ENCODE measurements around the gene FGF14.
"Not testable (repeated sequence)": the region's sequence is repeated elsewhere in the genome, so short reads cannot be mapped to it uniquely, and the experiment has no call there.

Gene FGF14

DNA sequence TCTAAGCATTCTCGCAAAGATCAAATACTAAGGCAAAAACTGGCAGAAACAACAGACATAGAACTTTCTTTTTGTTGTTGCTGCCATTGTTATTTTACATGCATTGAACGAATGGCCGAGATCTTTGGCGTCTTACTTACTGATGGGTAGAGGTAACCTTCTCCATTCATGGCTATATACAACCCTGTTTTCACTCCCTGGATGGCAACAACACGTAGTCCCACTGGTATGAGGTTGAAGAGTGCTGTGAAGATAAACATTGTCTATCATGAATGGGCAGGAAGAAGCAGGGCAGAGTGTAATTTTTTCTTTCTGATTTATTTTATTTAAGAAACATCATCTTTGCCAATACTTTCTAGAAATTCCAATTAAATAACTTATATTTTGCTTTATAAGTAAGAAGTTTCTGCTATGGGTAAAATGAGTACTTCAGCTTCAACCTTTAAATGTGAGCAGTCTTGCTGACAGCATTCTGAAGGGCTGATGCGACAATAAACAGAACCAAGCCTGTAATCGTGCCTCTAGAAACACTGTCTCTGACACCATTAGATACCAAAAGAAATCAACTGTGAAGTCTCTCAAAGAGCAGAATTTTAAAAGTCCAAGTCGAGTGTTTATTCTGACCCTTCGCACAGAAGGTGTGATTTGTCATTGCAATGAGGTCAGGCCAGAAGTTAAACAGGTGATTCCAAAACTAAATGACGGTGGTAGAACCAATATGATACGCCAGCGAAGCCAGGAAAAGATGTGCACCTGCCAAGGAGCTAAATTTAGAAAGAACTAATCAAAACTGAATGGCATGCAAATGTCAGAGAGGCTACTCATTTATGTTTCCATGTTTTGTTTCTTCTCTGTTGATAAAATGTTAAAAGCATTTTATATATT lies 533.0 kb downstream of the FGF14 start:
- no peak for DNase-seq (ENCODE audit: low read depth)

DNA sequence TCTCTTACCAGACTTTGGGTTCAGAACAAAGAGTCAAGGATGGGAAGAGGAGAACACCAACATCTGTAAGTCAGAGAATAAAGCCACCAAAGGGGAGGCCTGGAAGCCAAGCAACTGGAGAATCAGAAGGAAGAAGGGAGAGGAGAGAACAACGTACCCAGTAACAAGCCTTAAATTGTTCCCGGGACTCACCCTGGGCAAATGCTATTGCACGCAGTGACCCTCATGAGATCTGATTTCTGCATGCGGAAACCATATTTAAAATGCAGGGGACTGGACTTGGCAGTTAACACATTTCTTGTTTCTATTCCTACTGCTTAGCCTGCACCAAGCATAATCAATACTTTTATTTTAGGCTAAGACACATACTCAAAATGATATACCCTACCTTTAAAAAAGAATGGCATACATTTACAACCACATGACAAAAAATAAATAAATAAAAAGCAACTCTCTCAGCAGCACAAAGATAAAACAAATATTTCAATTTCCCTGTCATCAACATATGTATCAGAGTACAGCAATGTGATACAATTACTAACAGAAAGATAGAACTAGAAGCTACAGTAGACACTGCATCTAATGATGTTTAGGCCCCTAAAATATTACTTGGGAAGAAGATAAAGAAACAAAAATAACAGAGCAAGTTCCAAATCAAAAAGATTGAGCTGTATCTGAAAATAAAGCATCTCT lies 534.8 kb downstream of the FGF14 start:
- DNase-seq (ENCODE audit: low read depth): no peak

DNA sequence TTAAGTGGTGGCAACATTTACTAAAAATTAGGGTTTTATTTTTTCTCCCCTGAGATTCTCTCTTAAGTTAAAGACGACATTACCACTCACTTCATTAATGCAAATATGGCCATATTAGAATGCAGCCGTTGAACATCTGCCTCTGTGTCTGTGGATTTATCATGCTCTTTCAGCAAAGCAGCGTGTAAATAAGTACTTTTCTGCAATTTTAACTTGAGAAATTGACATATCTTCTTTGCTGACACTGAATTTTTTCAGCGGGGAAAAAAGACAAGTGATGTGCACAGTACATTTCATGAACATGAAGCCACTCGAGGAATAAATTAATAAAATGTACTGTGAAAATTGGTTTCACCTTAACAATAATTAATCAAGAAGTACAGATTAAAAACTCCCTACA lies 543.0 kb downstream of the FGF14 start:
- DNase-seq (ENCODE audit: low read depth): no peak

DNA sequence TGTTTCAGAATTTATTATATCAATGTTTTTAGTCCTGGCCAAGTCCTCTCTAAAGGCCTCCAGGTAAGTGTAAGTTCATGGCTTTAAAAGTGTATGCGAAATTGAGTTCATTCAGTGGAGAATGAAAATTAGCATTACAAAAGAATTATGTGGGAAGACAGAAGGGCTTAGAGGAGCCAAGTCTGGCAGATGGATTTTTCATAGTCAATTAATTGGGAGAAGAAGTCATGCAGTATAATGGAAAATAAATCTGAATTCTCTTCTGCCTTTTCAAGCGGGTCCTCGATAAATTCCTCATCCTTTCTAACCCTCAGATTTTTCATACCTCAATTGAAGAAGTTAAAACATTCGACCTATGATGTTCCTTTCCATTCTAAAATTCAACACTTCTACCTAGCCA lies 555.1 kb downstream of the FGF14 start:
- DNase-seq (ENCODE audit: low read depth): no peak

DNA sequence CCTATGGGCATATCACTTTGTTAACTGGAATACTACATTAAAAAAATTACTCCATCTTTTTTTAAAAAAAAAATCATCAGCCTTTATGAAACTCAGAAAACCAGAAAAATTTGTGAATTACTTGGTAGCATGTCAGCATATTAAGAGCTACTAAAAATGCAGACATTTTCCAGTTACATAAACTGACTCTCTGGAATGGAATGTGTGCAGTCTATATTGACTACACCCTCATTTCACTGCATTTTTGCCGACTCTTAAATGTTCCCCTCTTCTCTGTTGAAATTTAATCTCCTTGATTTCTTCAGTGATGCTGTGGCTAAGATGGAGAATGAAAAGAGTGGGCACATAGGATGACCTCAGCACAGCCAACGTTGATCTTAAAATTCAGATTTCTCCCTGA lies 555.6 kb downstream of the FGF14 start:
- DNase-seq (ENCODE audit: low read depth): peak; percentile 42

DNA sequence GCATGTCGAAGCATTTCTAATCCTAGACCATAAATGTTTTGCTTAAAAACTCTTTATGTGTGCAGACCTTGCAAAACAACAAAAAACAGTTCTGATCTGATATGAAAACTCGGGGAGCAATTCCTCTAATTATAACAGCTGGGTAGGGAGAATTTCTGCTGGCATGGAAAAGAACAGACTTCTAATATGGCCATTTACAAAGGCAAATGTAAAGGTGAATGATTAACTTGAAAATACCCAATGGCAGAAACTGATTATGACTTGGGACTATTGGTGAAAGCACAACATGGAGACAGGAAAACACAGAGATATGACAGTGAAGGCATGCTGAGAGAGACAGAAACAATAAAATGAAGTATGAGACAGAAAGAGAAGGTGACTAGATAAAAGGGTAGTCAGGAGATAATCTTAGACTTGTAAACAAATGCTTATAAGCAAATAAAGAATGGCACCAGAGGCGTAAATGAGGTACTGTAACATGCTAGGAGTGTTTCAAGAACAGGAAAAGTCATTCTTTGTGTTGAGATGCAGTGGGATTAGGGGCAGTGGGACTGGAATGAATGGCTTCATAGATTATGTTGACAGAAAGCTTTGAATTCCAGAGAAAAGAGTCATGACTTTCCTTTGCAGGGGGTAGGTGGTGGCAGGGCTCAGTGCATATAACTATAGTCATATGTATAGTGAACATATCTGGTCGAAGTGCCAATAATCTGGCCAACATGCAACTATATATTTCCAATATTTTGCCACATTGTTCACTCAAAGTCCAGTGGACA lies 556.4 kb downstream of the FGF14 start:
- DNase-seq (ENCODE audit: low read depth): peak; percentile 58

DNA sequence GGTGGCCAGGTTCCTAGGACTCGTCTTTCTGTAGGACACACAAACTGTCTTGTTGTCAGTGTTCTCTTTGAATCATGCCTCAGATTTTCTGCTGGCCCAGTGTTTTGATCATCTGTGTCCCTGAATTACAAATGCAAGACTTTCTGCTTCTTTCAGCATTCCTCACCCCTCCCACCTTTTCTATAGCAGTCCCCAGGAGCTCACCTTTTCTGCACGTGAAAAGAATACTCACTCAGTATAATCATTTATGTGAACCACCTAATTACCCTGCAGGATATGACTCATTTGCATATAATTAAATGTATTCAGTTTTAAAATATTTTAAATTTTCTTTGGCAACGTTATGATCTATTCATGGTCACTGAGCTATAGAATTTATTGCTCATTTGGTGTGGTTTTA lies 560.1 kb downstream of the FGF14 start:
- no peak for DNase-seq (ENCODE audit: low read depth)

DNA sequence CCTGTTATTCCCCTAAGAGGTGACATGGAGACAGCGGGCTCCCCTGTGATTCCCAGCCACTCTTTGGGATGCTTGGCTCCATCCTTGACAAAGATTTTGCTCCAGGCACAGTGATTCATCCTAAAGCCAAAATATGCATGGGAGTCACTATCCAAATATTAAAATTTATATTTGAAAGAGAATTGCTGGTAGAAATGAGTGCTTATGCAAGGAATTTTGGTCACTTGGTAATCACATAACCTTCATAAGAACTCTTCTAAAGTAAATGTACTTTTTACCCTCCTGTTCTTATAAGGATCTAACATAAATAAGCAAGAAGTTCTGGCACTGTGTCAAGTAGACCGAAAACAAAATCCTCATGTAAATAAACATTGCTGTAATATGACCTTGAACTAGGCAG lies 563.5 kb downstream of the FGF14 start:
- DNase-seq (ENCODE audit: low read depth): peak; percentile 84

DNA sequence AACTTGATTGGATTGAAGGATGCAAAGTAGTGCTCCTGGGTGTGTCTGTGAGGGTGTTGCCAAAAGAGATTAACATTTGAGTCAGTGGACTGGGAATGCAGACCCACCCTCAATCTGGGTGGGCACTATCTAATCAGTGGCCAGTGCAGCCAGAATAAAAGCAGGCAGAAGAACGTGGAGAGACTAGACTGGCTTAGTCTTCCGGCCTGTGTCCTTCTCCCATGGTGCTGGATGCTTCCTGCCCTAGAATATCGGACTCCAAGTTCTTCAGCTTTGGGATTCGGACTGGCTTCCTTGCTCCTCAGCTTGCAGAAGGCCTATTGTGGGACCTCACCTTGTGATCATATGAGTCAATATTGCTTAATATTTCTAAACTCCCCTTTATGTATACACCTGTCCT lies 564.1 kb downstream of the FGF14 start:
- DNase-seq (ENCODE audit: low read depth): not testable (repeated sequence)

DNA sequence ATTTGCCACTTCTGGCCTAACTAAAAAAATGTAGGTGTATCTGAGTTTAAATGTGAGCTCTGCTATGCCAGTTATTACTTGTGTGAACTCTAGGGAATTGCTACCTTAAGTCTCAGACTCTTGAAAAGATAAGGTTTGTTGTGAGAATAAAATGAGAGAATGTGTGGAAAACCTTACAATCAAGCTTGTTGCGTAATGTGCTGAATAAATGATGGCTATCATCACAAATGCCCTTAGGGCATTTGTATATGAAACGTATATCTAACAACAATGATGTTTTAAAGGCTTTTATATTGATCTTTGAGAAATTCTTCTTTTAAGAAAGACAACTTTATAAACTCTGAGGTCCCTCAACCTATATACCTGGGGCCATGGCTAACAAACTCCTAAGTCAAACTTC lies 564.6 kb downstream of the FGF14 start:
- no peak for DNase-seq (ENCODE audit: low read depth)

DNA sequence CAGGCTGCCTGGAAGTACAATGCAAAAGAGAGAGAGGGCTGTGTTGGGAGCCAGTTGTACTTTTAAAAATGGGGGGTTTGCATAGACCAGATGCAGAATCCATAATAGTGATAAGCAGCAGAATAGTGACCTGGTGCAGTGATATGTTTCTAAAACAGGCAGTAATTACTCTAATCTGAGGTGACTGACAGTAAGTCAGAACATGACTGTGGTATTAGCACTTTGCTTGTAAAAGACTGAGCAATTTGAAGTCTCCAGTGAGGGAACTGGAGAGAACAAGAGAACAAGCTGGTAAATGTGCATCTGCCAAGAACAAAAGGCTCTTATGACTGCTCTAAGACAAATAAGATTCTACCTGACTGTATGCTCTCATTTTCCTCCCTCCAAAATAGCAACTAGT lies 565.9 kb downstream of the FGF14 start:
- no peak for DNase-seq (ENCODE audit: low read depth)

DNA sequence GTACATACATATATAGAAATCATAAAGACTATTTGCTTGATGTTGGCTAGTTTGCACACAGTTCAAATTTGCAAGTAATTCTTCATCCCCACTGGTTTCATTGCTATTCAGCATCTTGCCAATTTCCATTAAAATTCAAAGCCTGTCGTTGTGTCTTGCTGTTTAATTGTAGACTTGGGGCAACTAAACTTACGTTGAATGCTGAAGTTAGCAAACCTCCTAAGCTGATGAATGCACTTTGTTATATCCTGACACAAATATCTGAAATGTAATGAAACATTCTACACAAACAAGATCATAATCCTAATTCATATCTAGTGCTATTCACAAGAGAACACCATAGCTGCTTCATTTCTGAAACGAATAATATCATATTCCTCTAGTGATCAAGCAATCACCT lies 568.2 kb downstream of the FGF14 start:
- DNase-seq (ENCODE audit: low read depth): no peak

DNA sequence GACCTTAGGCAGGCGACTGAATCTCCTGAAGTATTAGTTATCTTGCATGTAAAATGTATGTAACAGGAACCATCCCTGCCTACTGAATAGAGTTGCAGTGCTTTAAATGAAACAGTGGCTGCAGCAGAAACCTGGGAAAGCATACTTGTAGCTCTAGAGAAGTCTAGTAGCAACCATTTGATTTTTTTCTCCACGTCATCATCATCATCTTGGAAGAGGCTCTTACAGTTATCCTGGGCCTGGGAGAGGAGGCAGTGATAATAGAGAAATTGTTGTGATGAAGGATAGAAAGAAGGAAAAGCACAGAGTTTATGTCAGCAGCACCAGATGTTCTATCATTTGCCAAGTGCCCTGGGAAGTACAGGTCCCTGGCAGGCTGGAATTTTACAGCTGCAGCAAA lies 571.8 kb downstream of the FGF14 start:
- no peak for DNase-seq (ENCODE audit: low read depth)

DNA sequence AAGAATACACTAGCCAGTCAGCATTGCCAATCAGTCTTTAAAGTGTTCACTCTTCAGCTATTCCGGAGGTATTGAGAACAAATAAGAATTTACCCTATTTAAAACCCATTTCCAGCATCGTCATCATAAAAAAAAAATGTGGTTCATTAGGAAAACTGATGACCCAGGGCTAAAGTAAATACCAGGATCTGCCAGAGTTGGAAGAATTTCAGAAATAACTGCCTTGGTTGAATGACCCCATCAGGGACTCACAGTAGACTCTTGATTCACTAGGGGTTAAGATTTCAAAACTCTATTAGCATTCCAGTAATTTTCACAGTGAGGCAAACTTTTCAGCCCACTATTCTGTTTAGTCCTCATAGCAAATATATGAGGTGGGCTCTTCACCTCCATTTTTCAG lies 572.4 kb downstream of the FGF14 start:
- DNase-seq (ENCODE audit: low read depth): peak; percentile 11

DNA sequence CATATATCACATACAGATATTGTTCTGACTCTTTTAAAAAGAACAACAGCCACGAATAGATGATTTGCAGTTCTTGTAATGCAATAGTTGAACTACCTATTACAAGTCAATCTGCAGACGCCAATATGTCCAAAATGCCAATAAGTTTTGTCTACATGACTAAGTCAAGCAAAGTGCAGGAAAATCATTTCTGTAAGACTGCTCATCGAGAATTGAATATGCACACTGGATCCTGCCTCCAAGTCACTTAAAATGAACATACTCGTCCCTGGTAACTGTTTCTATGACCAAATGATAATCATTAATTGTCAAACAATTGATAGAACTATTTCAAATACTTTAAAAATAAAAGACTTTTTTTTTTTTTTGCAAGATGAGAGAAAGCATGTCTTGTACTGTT lies 573.7 kb downstream of the FGF14 start:
- no peak for DNase-seq (ENCODE audit: low read depth)

DNA sequence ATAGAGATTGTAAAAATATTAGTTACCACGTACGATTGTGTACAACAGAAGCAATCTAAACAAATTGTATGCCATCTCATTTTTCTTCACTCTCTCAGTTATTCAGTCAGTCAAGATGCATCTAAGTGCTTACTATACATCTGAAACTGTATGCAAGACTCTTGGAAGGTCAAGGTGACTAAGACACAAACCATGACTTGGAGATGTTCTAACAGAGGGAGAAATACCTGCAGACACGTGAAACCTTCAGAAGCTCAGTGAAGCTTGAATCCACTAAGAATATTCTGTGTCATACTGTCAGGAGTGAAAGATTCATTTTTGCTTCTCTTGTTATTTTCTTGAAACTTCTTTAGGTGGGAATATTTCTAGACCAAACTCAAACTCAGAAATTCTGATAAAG lies 584.0 kb downstream of the FGF14 start:
- DNase-seq (ENCODE audit: low read depth): no peak

DNA sequence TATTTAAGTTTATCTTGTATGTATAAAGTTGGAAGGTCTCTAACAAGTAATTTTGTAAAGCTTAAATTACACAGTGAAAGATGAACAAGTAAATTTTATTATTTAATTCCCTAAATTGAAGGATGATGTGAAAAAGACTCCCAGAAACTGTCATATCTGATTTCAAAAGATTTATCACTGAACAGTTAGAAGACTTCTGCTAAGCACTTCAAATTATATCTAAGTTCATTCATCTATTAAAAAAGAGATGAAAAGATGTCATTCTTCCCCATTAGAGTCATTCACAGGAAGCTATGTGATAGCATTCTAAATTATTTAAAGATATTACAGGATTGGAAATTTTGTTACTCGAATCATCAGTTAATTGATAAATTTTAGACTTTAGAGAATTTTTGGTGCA lies 590.0 kb downstream of the FGF14 start:
- no peak for DNase-seq (ENCODE audit: low read depth)

DNA sequence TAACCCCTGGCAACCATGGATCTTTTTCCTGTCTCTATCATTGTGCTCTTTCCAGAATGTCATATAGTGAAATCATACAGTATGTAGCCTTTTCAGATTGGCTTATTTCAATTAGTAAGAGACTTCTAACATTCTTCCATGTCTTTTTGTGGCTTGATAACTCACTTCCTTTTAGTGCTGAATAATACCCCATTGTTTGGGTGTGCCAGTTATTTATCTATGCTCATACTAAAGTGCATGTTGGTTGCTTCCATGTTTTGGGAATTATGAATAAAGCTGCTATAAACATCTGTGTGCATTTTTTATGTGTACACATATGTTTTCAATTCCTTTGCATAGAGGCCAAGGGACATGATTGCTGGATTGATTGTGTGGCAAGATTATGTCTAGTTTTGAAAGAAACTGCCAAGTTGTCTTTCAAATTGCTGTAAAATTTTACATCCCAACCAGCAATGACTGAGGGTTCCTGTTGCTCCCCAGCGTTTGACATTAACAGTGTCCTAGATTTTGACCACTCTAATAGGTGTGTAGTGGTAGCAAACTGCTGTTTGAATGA lies 590.5 kb downstream of the FGF14 start:
- DNase-seq (ENCODE audit: low read depth): no peak

DNA sequence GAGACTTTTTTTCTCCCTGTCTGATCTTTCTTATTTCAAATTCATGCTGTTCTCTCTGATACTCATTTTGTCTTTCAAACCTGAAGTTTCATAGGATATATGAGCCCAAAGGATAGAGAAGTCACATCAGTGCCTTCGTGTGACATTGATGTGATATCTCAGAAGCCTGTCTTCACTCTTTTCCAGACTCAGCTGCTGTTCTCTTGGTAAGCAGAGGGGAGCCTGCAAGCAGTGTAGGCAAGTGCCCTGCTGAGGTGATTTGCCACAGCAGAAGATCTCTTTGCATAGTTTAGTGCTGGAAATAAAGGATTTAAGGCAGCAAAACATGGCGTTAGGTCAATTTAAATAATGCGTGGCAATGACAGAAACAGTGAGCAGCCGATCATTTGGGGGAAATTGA lies 602.7 kb downstream of the FGF14 start:
- DNase-seq (ENCODE audit: low read depth): no peak

DNA sequence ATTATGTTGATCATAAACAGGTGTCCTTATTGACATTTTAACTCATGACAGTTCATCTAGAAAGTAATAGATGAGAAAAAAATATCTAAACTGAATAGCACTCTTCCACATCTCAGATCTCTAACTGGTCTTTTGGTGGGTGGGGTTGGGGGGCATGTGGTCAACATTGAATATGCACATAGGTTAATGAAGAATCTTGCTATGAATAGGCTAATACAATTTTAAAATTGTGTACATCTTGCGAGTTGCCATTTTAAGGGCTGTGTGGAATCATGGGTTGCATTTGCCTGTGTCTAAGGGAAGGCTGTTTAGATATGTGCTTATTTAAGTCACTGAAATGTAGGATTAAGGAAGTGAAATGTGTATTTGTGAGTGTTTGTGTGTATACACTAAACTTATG lies 603.4 kb downstream of the FGF14 start:
- no peak for DNase-seq (ENCODE audit: low read depth)

DNA sequence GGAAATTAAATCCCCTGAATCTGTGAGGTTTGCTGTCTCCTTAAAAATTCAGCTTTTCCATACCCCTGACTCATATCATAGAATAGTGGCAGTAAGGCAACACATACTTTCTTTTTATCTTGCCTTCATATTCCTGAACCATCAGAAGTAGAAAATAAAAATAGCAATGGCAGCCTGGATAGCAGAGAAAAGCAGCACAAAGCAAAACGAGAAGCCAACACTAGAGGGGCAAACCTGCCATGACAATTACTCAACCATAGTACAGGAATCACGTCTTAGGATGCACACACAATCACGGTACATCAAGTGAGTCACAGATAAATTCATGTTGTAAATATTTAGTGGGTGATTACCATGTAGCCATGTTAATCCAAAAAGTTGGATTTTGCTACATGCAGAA lies 606.4 kb downstream of the FGF14 start:
- DNase-seq (ENCODE audit: low read depth): no peak

DNA sequence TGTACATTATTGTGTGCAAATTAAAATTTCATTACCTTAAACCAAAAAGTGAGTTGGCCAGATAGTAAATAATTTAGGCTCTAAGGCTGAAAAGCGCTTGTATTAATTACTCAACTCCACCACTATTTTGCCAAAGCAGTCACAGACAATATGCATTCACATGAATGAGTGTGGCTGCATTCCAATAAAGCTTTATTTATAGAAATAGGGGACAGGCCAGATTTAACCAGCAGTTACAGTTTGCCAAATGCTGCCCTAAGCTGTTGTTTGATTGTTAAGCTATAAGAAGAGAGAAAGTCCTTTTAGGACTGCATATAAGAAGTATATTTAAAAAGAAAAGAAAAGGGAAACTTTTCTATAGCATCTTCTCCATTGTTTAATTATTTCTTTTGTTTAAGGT lies 606.8 kb downstream of the FGF14 start:
- DNase-seq (ENCODE audit: low read depth): no peak

DNA sequence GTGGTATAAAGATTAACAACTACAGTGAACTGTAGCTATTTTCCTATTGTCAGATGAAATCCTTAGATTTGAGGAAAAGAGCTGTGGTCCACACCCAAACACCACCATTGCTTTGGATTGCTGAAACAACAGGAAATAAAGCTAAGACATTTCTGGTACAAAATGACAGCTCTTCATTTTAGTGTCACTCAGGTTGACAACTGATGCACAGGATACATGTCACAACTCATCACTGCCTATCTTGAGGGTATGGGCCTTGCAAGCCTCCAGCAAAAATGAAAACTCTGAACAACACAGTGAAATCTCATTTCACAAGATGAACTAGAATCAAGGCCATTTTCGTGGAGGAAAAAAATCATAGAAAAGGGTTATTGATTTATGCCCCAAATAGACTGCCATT lies 609.7 kb downstream of the FGF14 start:
- DNase-seq (ENCODE audit: low read depth): no peak

Data from iris pigment epithelial cell (primary cell).